ENCODE data around the gene OPALIN.

The OPALIN gene

GRCh38 chr10:96374985-96375830, 16.4 kb upstream of the OPALIN start:
- in situ Hi-C loops (cut with HindIII; ENCODE audit: low sequenced_read_pairs), result no loop called here
- DNase-seq (ENCODE audit: low read depth), result peak; percentile 67
- H3K4me3 ChIP-seq (ENCODE audit: low read depth, low read length), result peak overlapping the region; percentile 45
- TF ChIP-seq CTCF (IDR thresholded peaks at IDR 0.05; ENCODE audit: low read depth, low read length, missing control alignments), result peak; percentile 99

- no peak for TF ChIP-seq CTCF (IDR thresholded peaks at IDR 0.05; ENCODE audit: low read depth, low read length, missing control alignments)
- DNase-seq (ENCODE audit: low read depth), result no peak
- H3K4me3 ChIP-seq (ENCODE audit: low read depth, low read length), result peak overlapping the region; percentile 45
- in situ Hi-C loops (cut with HindIII; ENCODE audit: low sequenced_read_pairs), result no loop called here
Observed at GRCh38 chr10:96374639-96374984, 15.8 kb upstream of the OPALIN start.

- TF ChIP-seq CTCF (IDR thresholded peaks at IDR 0.05; ENCODE audit: low read depth, low read length, missing control alignments), result no peak
- DNase-seq (ENCODE audit: low read depth), result no peak
- no peak overlapping the region for H3K4me3 ChIP-seq (ENCODE audit: low read depth, low read length)
Observed at GRCh38 chr10:96374004-96374403, 15.2 kb upstream of the OPALIN start.

GRCh38 chr10:96371356-96371755, 12.6 kb upstream of the OPALIN start:
- no peak for DNase-seq (ENCODE audit: low read depth)
- no peak for TF ChIP-seq CTCF (IDR thresholded peaks at IDR 0.05; ENCODE audit: low read depth, low read length, missing control alignments)
- H3K4me3 ChIP-seq (ENCODE audit: low read depth, low read length), result no peak overlapping the region
- in situ Hi-C loops (cut with HindIII; ENCODE audit: low sequenced_read_pairs), result no loop called here

More at GRCh38 chr10:96374004-96374403, 15.2 kb upstream of the OPALIN start:
- in situ Hi-C loops (cut with HindIII; ENCODE audit: low sequenced_read_pairs), result no loop called here

- DNase-seq (ENCODE audit: low read depth), result peak; percentile 8
- H3K4me3 ChIP-seq (ENCODE audit: low read depth, low read length), result no peak overlapping the region
- TF ChIP-seq CTCF (IDR thresholded peaks at IDR 0.05; ENCODE audit: low read depth, low read length, missing control alignments), result peak; percentile 82
- in situ Hi-C loops (cut with HindIII; ENCODE audit: low sequenced_read_pairs), result no loop called here
Observed at GRCh38 chr10:96370584-96371157, 11.9 kb upstream of the OPALIN start.

GRCh38 chr10:96369890-96370583, 11.2 kb upstream of the OPALIN start:
- in situ Hi-C loops (cut with HindIII; ENCODE audit: low sequenced_read_pairs), result no loop called here
- no peak for TF ChIP-seq CTCF (IDR thresholded peaks at IDR 0.05; ENCODE audit: low read depth, low read length, missing control alignments)
- H3K4me3 ChIP-seq (ENCODE audit: low read depth, low read length), result no peak overlapping the region
- no peak for DNase-seq (ENCODE audit: low read depth)

Data from astrocyte of the cerebellum (primary cell).